ENCODE measurements around the gene SIK3.
A peak's percentile ranks its signal among the peaks of the same experiment; 100 is the strongest.

SIK3 gene

GRCh38 chr11:116856423-116856822, 241.8 kb downstream of the SIK3 start:
- Mint-ChIP-seq H3K9me3 (no peaks in the 10 kb centered on the region), H3K27ac (no peak overlapping the region), H3K4me1 (peaks cover 38% of the 10 kb centered on the region), H3K4me3 (no peak overlapping the region), H3K27me3 (no peaks in the 10 kb centered on the region), H3K36me3 (peaks cover 66% of the 10 kb centered on the region)
- ATAC-seq: no peak

GRCh38 chr11:116855413-116855812, 242.8 kb downstream of the SIK3 start:
- H3K4me3 Mint-ChIP-seq: no peak overlapping the region
- H3K9me3 Mint-ChIP-seq: no peaks in the 10 kb centered on the region
- H3K36me3 Mint-ChIP-seq: peaks cover 57% of the 10 kb centered on the region
- H3K27ac Mint-ChIP-seq: no peak overlapping the region
- no peak for ATAC-seq
- H3K4me1 Mint-ChIP-seq: peaks cover 45% of the 10 kb centered on the region
- no peaks in the 10 kb centered on the region for H3K27me3 Mint-ChIP-seq

- H3K36me3 Mint-ChIP-seq: peaks cover 58% of the 10 kb centered on the region
- peak overlapping the region; percentile 74 for H3K27ac Mint-ChIP-seq
- peaks cover 49% of the 10 kb centered on the region for H3K4me1 Mint-ChIP-seq
- ATAC-seq: peak; percentile 99
- no peaks in the 10 kb centered on the region for H3K27me3 Mint-ChIP-seq
- peak overlapping the region; percentile 0 for H3K4me3 Mint-ChIP-seq
- H3K9me3 Mint-ChIP-seq: no peaks in the 10 kb centered on the region
Measured at GRCh38 chr11:116853461-116854073, 244.7 kb downstream of the SIK3 start.

- Mint-ChIP-seq H3K4me3 (peak overlapping the region; percentile 32), H3K9me3 (no peaks in the 10 kb centered on the region), H3K27me3 (no peaks in the 10 kb centered on the region), H3K4me1 (peaks cover 49% of the 10 kb centered on the region), H3K36me3 (peaks cover 48% of the 10 kb centered on the region), H3K27ac (peak overlapping the region; percentile 74)
- ATAC-seq: peak; percentile 53
Measured at GRCh38 chr11:116852261-116853031, 245.8 kb downstream of the SIK3 start.

GRCh38 chr11:116851626-116852025, 246.6 kb downstream of the SIK3 start:
- Mint-ChIP-seq H3K27ac (peak overlapping the region; percentile 74), H3K36me3 (peaks cover 48% of the 10 kb centered on the region), H3K4me1 (peaks cover 49% of the 10 kb centered on the region), H3K4me3 (no peak overlapping the region), H3K27me3 (no peaks in the 10 kb centered on the region), H3K9me3 (no peaks in the 10 kb centered on the region)
- ATAC-seq: peak; percentile 50

- no peak overlapping the region for H3K27ac Mint-ChIP-seq
Measured at GRCh38 chr11:116849486-116849885, 248.7 kb downstream of the SIK3 start.

GRCh38 chr11:116849060-116849459, 249.2 kb downstream of the SIK3 start:
- Mint-ChIP-seq H3K9me3 (no peaks in the 10 kb centered on the region), H3K4me3 (no peak overlapping the region), H3K4me1 (peaks cover 37% of the 10 kb centered on the region), H3K36me3 (peaks cover 51% of the 10 kb centered on the region), H3K27ac (no peak overlapping the region), H3K27me3 (no peaks in the 10 kb centered on the region)
- ATAC-seq: no peak

More at GRCh38 chr11:116849486-116849885, 248.7 kb downstream of the SIK3 start:
- ATAC-seq: no peak
- peaks cover 50% of the 10 kb centered on the region for H3K36me3 Mint-ChIP-seq
- H3K4me1 Mint-ChIP-seq: peaks cover 41% of the 10 kb centered on the region
- no peak overlapping the region for H3K4me3 Mint-ChIP-seq
- no peaks in the 10 kb centered on the region for H3K9me3 Mint-ChIP-seq
- H3K27me3 Mint-ChIP-seq: no peaks in the 10 kb centered on the region

- Mint-ChIP-seq H3K9me3 (no peaks in the 10 kb centered on the region), H3K4me1 (peaks cover 23% of the 10 kb centered on the region), H3K36me3 (peaks cover 60% of the 10 kb centered on the region), H3K4me3 (no peak overlapping the region), H3K27ac (no peak overlapping the region), H3K27me3 (no peaks in the 10 kb centered on the region)
- no peak for ATAC-seq
Measured at GRCh38 chr11:116847612-116848011, 250.6 kb downstream of the SIK3 start.

- Mint-ChIP-seq H3K27me3 (no peaks in the 10 kb centered on the region), H3K27ac (no peak overlapping the region), H3K9me3 (no peaks in the 10 kb centered on the region), H3K4me1 (no peaks in the 10 kb centered on the region), H3K36me3 (peaks cover 50% of the 10 kb centered on the region), H3K4me3 (no peak overlapping the region)
- no peak for ATAC-seq
Measured at GRCh38 chr11:116844722-116845121, 253.5 kb downstream of the SIK3 start.

GRCh38 chr11:116843661-116844060, 254.6 kb downstream of the SIK3 start:
- H3K27me3 Mint-ChIP-seq: no peaks in the 10 kb centered on the region
- no peak overlapping the region for H3K27ac Mint-ChIP-seq
- no peaks in the 10 kb centered on the region for H3K9me3 Mint-ChIP-seq
- ATAC-seq: no peak
- no peaks in the 10 kb centered on the region for H3K4me1 Mint-ChIP-seq
- peaks cover 41% of the 10 kb centered on the region for H3K36me3 Mint-ChIP-seq
- no peak overlapping the region for H3K4me3 Mint-ChIP-seq

- peaks cover 39% of the 10 kb centered on the region for H3K36me3 Mint-ChIP-seq
- H3K9me3 Mint-ChIP-seq: no peaks in the 10 kb centered on the region
- no peak overlapping the region for H3K27ac Mint-ChIP-seq
- H3K27me3 Mint-ChIP-seq: no peaks in the 10 kb centered on the region
- no peak overlapping the region for H3K4me3 Mint-ChIP-seq
- ATAC-seq: no peak
- no peaks in the 10 kb centered on the region for H3K4me1 Mint-ChIP-seq
Measured at GRCh38 chr11:116842909-116843308, 255.3 kb downstream of the SIK3 start.

GRCh38 chr11:116842117-116842516, 256.1 kb downstream of the SIK3 start:
- Mint-ChIP-seq H3K27ac (no peak overlapping the region), H3K9me3 (no peaks in the 10 kb centered on the region), H3K4me1 (no peaks in the 10 kb centered on the region), H3K36me3 (peaks cover 36% of the 10 kb centered on the region), H3K27me3 (no peaks in the 10 kb centered on the region), H3K4me3 (no peak overlapping the region)
- ATAC-seq: no peak

- Mint-ChIP-seq H3K36me3 (peaks cover 23% of the 10 kb centered on the region), H3K27ac (no peak overlapping the region), H3K9me3 (no peaks in the 10 kb centered on the region), H3K4me3 (no peak overlapping the region), H3K4me1 (peaks cover 6% of the 10 kb centered on the region), H3K27me3 (no peaks in the 10 kb centered on the region)
- no peak for ATAC-seq
Measured at GRCh38 chr11:116840746-116841296, 257.4 kb downstream of the SIK3 start.

- H3K36me3 Mint-ChIP-seq: peaks cover 19% of the 10 kb centered on the region
- no peak overlapping the region for H3K27ac Mint-ChIP-seq
- H3K9me3 Mint-ChIP-seq: no peaks in the 10 kb centered on the region
- no peak for ATAC-seq
- no peak overlapping the region for H3K4me3 Mint-ChIP-seq
- no peaks in the 10 kb centered on the region for H3K27me3 Mint-ChIP-seq
- peaks cover 12% of the 10 kb centered on the region for H3K4me1 Mint-ChIP-seq
Measured at GRCh38 chr11:116840224-116840745, 257.9 kb downstream of the SIK3 start.

GRCh38 chr11:116838321-116839084, 259.7 kb downstream of the SIK3 start:
- Mint-ChIP-seq H3K4me1 (peaks cover 19% of the 10 kb centered on the region), H3K27me3 (no peaks in the 10 kb centered on the region), H3K36me3 (peaks cover 7% of the 10 kb centered on the region), H3K9me3 (no peaks in the 10 kb centered on the region), H3K4me3 (no peak overlapping the region), H3K27ac (no peak overlapping the region)
- ATAC-seq: no peak
